ENCODE data around the gene CRYBG2.

CRYBG2 gene

GRCh38 chr1:26391450-26391849, 37.5 kb upstream of the CRYBG2 start:
- peak; percentile 92 for ATAC-seq
- TF ChIP-seq ZNF565 (CRISPR knock-in tag; conservative IDR thresholded peaks at IDR 0.05; ENCODE audit: low read depth) (no peak), ESRRG (CRISPR knock-in tag; IDR thresholded peaks at IDR 0.05) (no peak), BACH2 (CRISPR knock-in tag; IDR thresholded peaks at IDR 0.05; ENCODE audit: borderline replicate concordance) (no peak), ISL1 (CRISPR knock-in tag; IDR thresholded peaks at IDR 0.05) (no peak), RARB (CRISPR knock-in tag; IDR thresholded peaks at IDR 0.05) (no peak), POU6F1 (CRISPR knock-in tag; IDR thresholded peaks at IDR 0.05; ENCODE audit: borderline replicate concordance, low read depth) (no peak), ARNTL (CRISPR knock-in tag; IDR thresholded peaks at IDR 0.05; ENCODE audit: borderline replicate concordance, low read depth) (no peak), CSDC2 (CRISPR knock-in tag; IDR thresholded peaks at IDR 0.05) (no peak), ZNF8 (CRISPR knock-in tag; IDR thresholded peaks at IDR 0.05) (no peak), TOX (CRISPR knock-in tag; IDR thresholded peaks at IDR 0.05; ENCODE audit: borderline replicate concordance) (no peak), TSHZ2 (CRISPR knock-in tag; IDR thresholded peaks at IDR 0.05) (no peak), ZC3H10 (CRISPR knock-in tag; IDR thresholded peaks at IDR 0.05) (no peak), ZFP3 (CRISPR knock-in tag; IDR thresholded peaks at IDR 0.05) (no peak), PATZ1 (CRISPR knock-in tag; IDR thresholded peaks at IDR 0.05; ENCODE audit: borderline replicate concordance) (no peak), TCF4 (CRISPR knock-in tag; IDR thresholded peaks at IDR 0.05; ENCODE audit: borderline replicate concordance) (no peak), SNAI2 (CRISPR knock-in tag; IDR thresholded peaks at IDR 0.05) (no peak), CREB5 (CRISPR knock-in tag; IDR thresholded peaks at IDR 0.05; ENCODE audit: low read depth) (no peak), OSR1 (CRISPR knock-in tag; IDR thresholded peaks at IDR 0.05) (no peak)

GRCh38 chr1:26389604-26390247, 35.8 kb upstream of the CRYBG2 start:
- no peak for ATAC-seq

More at GRCh38 chr1:26389604-26390247, 35.8 kb upstream of the CRYBG2 start:
- TF ChIP-seq TOX (CRISPR knock-in tag; IDR thresholded peaks at IDR 0.05; ENCODE audit: borderline replicate concordance) (no peak), SNAI2 (CRISPR knock-in tag; IDR thresholded peaks at IDR 0.05) (no peak), CSRNP3 (CRISPR knock-in tag; IDR thresholded peaks at IDR 0.05) (no peak), BACH2 (CRISPR knock-in tag; IDR thresholded peaks at IDR 0.05; ENCODE audit: borderline replicate concordance) (no peak), TCF4 (CRISPR knock-in tag; IDR thresholded peaks at IDR 0.05; ENCODE audit: borderline replicate concordance) (no peak), ZNF8 (CRISPR knock-in tag; IDR thresholded peaks at IDR 0.05) (no peak), ISL1 (CRISPR knock-in tag; IDR thresholded peaks at IDR 0.05) (no peak), POU6F1 (CRISPR knock-in tag; IDR thresholded peaks at IDR 0.05; ENCODE audit: borderline replicate concordance, low read depth) (no peak), PPARA (CRISPR knock-in tag; IDR thresholded peaks at IDR 0.05; ENCODE audit: borderline replicate concordance) (no peak), ZFP3 (CRISPR knock-in tag; IDR thresholded peaks at IDR 0.05) (no peak), TSHZ2 (CRISPR knock-in tag; IDR thresholded peaks at IDR 0.05) (no peak), ZNF565 (CRISPR knock-in tag; conservative IDR thresholded peaks at IDR 0.05; ENCODE audit: low read depth) (no peak), ARNTL (CRISPR knock-in tag; IDR thresholded peaks at IDR 0.05; ENCODE audit: borderline replicate concordance, low read depth) (no peak), CREB5 (CRISPR knock-in tag; IDR thresholded peaks at IDR 0.05; ENCODE audit: low read depth) (no peak), ZC3H10 (CRISPR knock-in tag; IDR thresholded peaks at IDR 0.05) (no peak), CSDC2 (CRISPR knock-in tag; IDR thresholded peaks at IDR 0.05) (no peak)

Measured in SK-N-SH treated with all-trans-retinoic acid at 6 μM for 48 hours (cell line).